ENCODE measurements around the gene PSAPL1.

The PSAPL1 gene

DNA sequence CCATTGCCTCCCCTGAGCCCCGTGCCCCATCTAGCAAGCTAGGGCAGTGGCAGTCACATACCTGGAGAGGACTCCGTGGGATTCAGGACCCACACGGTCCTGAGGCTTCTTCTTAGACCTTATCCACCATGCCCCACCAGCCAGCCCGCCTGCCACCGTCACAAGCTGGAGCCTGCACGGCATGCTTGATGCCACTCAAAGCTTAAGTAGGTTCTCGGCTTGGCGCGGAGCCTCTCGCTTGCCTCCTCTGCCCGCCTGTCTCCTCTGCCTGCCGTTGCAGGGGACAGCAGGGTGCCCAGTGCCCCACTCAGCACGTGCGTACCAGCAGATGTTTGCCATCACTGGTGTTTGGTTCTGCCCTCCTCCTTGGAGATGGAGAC lies 14.1 kb downstream of the PSAPL1 start:
- TF ChIP-seq, protein P1, sequence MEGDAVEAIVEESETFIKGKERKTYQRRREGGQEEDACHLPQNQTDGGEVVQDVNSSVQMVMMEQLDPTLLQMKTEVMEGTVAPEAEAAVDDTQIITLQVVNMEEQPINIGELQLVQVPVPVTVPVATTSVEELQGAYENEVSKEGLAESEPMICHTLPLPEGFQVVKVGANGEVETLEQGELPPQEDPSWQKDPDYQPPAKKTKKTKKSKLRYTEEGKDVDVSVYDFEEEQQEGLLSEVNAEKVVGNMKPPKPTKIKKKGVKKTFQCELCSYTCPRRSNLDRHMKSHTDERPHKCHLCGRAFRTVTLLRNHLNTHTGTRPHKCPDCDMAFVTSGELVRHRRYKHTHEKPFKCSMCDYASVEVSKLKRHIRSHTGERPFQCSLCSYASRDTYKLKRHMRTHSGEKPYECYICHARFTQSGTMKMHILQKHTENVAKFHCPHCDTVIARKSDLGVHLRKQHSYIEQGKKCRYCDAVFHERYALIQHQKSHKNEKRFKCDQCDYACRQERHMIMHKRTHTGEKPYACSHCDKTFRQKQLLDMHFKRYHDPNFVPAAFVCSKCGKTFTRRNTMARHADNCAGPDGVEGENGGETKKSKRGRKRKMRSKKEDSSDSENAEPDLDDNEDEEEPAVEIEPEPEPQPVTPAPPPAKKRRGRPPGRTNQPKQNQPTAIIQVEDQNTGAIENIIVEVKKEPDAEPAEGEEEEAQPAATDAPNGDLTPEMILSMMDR (conservative IDR thresholded peaks at IDR 0.05; ENCODE audit: low read depth, low read length): no peak
- DNase-seq (ENCODE audit: low read depth): no peak
- H3K4me3 ChIP-seq (ENCODE audit: low read length): no peak overlapping the region

DNA sequence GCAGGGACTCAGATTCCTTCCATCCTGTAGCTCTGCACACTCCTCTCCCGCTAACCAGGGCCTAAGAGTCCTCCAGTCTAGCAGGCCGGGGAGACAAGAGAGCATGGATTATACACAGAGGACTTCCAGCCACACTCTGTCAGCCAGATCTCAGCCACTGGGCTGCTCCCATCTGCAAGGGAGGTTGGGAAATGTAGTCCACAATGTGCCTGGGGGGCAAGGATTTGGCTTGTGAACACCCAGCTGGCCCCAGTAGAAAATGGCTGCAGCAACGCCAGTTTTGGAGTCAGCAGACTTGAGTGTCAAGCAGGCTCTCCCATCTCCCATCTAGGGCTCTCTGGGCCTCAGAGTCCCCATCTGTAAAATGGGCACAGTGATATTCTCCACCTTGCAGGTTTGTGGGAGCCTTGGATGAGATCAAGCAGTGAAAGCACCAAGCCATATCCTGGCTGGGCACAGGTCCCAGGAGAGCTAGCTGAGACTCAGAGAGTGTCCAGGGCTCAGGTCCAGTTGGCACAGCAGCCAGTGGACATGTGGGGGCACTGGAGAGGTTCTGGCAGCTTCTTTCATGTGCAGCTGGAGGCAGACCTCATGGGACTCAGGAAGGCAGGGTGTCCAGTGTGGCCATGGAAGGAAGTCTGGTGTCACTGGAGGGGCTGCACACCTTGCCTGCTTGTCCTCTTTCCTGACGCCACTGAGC lies 14.6 kb downstream of the PSAPL1 start:
- no peak for DNase-seq (ENCODE audit: low read depth)
- no peak overlapping the region for H3K4me3 ChIP-seq (ENCODE audit: low read length)
- TF ChIP-seq, protein P1 (conservative IDR thresholded peaks at IDR 0.05; ENCODE audit: low read depth, low read length): no peak

DNA sequence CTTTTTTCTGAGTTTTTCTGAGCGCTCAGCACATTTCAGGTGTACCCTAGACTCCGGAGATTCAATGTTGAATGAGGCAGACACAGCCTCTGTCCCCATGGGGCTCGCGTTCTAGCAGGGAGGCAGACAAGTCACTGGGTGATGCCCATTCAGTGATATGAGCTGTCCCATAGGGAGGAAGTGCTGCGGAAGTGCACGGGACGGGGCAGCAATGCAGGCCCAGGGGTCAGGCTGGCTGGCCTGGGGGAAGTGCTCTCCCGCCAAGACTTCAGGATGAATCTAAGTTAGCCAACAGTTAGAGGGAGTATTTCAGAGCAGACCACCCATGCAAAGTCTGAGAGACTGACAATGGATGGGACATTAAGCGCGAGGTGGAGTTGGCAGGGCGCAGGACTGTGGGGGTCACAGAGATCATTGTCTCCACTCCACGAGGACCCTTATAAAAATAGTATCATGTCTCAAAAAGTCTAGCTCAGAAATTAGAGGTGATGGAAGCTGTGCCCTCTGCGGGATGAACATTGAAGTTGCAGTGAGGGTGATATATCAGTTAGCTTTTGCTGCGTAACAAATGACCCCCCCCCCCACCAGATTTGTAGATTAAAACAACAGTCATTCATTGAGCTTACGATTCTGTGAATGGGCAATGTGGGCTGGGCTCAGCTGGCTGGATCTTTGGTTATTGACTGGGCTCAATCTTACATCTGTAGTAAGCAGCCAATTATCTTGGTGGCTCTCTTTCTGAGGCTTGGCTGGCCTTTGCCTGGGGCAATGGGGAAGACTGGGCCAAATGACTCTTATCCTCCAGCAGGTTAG lies 16.4 kb downstream of the PSAPL1 start:
- no peak overlapping the region for H3K4me3 ChIP-seq (ENCODE audit: low read length)
- TF ChIP-seq, protein P1 (conservative IDR thresholded peaks at IDR 0.05; ENCODE audit: low read depth, low read length): no peak
- DNase-seq (ENCODE audit: low read depth): no peak

DNA sequence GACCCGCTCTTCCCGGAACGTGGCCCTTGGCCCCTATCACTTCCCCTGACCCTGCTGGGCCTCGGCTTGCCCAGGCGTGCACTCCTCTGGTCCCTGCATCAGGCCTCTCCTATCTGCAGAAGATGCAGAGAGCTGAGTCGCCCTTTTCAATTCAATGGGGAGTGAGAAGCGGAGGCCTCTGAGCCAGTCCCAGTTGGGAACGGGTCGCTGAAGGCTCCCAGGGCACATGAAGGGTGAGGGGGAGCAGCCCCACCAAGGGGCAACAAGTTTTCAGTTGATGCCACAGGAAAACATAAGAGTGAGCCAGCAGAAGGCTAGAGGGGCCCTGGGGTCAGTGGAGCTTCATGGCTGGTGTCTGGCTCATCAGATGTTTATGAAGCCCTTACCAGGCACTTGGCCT lies 17.1 kb downstream of the PSAPL1 start:
- TF ChIP-seq, protein P1 (conservative IDR thresholded peaks at IDR 0.05; ENCODE audit: low read depth, low read length): no peak
- H3K4me3 ChIP-seq (ENCODE audit: low read length): no peak overlapping the region
- no peak for DNase-seq (ENCODE audit: low read depth)

DNA sequence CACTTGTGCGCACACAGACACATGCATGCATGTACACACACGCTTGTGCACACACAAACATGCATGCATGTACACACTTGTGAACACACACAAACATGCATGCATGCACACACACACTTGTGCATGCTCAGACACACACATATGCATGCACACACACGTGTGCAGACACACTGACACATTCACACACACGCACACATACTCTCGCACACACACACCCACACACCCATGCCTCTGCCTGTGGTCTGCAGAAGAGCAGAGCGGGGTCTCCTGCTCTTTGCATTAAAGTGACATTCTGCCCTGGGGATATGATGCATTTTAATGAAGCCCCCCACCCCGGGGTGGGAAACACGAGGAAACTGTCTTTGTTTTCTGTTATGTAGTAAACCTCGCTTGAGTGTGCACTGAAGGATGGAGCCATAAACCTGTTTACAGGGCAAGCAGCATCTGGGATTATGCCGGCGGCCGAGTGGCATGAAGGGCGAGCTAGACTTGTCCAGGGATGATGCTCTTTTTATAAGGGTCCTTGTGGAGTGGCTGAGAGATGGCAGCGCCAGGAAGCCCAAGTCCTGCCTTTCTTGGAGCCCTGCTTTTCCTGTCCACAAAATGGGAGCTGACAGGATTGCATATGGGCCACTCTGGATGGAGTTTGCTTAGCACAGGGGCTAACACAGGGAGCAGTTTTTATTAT lies 17.8 kb downstream of the PSAPL1 start:
- no peak overlapping the region for H3K4me3 ChIP-seq (ENCODE audit: low read length)
- TF ChIP-seq, protein P1 (conservative IDR thresholded peaks at IDR 0.05; ENCODE audit: low read depth, low read length): no peak
- DNase-seq (ENCODE audit: low read depth): no peak

DNA sequence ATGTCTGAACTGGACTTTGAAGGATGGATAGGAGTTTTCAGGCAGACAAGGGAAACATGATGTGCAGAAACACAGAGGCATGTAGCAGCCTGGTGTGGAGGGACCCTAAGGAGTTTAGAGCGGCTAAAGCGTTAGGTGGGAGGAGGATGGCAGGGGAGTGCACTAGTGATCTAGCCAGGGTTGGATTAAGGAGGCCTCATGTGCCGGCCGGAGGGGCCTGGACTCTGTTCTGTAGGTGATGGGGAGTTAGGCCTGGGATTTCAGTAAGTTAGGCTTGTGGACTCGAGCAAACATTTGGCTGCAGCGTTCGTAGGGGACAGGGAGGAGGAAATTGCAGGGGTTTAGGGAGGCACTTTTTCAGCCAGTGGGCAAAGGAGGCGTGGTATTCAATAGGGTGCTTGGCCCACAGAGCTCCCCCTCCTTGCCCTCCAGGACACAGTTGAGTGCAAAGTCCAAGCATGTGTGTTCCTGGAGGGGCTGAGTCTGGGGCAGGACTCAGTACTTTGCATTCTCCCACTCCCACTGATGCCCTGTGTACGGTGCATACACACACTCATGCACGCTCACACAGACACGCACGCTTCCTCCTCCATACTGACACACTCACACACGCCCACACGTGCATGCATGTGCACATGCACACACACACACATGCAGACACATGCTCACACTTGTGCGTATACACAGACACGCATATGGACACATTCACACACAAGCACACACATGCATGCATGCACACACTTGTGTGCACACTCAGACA lies 18.6 kb downstream of the PSAPL1 start:
- DNase-seq (ENCODE audit: low read depth): no peak
- no peak overlapping the region for H3K4me3 ChIP-seq (ENCODE audit: low read length)

More for the DNA sequence above, 18.6 kb downstream of the PSAPL1 start:
- TF ChIP-seq, protein P1 (conservative IDR thresholded peaks at IDR 0.05; ENCODE audit: low read depth, low read length): no peak
